Type B pancreatic cell (in vitro differentiated cells): ENCODE data around the gene OPRD1. TPM values are rescaled to one million over a fixed set of nuclear protein-coding genes. Genes with fewer than 3 reads are reported as not detected.

Experiments
- DNase-seq: peaks from one replicate; pipeline ENCODE4 v3.0.0; 2021; ENCODE audit warnings: mixed read lengths; ENCODE audit not compliant: unreplicated experiment; ENCODE audit errors: extremely low spot score
- H3K27ac Mint-ChIP-seq: 2 replicates; pipeline ENCODE4 v1.8.0; 2021; ENCODE audit warnings: mild to moderate bottlenecking, mixed read lengths
- H3K27me3 Mint-ChIP-seq: 2 replicates; pipeline ENCODE4 v1.8.0; 2021; ENCODE audit warnings: mixed read lengths
- H3K36me3 Mint-ChIP-seq: 2 replicates; pipeline ENCODE4 v1.8.0; 2021; ENCODE audit warnings: mixed read lengths
- H3K4me1 Mint-ChIP-seq: one replicate; pipeline ENCODE4 v1.8.0; 2021; ENCODE audit warnings: mixed read lengths; ENCODE audit not compliant: unreplicated experiment
- H3K4me3 Mint-ChIP-seq: 2 replicates; pipeline ENCODE4 v1.8.0; 2021; ENCODE audit warnings: mild to moderate bottlenecking, mixed read lengths
- H3K9me3 Mint-ChIP-seq: 2 replicates; pipeline ENCODE4 v1.8.0; 2021; ENCODE audit warnings: mixed read lengths
- total RNA-seq: library from RNA; stranded (reverse); gene quantifications from 2 replicates; pipeline ENCODE4 v1.2.1, GENCODE V29; 2021; ENCODE audit warnings: low replicate concordance
- TF ChIP-seq, protein P1 (sequence below): fragments of 200-600 bp; sonication (generic); conservative IDR thresholded peaks from 2 replicates; pipeline ENCODE4 v1.5.0; 2021; ENCODE audit warnings: antibody characterized with exemption, mild to moderate bottlenecking

OPRD1 gene
- total RNA-seq, 1 donor from 2014 or later, result 1.1 TPM

DNA sequence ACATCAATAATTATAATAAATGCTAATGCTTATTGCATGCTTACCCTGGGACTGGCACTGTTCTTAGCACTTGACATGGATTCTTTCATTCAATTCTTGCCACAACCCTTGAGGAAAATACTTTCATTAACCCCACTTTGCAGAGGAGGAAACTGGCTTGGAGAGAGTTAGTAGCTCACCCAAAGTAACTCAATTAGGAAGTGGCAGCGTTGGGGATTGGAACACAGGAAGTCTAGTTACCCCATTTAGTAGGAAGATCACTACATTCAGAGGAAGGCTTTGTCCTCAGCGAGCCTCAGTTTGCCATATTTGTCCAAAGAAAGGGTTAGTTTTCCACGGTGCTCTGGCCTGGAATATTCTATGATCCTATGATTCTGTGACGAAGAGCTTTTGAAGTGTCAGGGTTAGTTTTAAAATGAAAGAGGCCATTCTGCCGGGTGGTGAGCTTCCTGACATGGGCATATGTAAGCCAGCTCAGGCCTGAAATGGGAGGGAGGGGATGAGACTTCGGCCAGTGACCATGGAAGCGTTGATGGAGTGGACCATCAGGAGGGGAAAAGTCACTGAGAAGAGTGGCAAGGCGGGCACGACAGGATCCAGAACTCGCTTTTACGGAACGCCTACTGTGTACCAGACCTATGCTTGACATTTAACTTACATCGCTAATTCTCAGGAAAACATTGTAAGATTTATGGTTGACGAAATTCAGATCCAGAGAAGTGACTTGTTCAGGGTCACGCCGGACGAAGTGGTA, 74.2 kb downstream of the OPRD1 start:
- no peaks in the 10 kb centered on the region for H3K36me3 Mint-ChIP-seq
- TF ChIP-seq, protein P1, sequence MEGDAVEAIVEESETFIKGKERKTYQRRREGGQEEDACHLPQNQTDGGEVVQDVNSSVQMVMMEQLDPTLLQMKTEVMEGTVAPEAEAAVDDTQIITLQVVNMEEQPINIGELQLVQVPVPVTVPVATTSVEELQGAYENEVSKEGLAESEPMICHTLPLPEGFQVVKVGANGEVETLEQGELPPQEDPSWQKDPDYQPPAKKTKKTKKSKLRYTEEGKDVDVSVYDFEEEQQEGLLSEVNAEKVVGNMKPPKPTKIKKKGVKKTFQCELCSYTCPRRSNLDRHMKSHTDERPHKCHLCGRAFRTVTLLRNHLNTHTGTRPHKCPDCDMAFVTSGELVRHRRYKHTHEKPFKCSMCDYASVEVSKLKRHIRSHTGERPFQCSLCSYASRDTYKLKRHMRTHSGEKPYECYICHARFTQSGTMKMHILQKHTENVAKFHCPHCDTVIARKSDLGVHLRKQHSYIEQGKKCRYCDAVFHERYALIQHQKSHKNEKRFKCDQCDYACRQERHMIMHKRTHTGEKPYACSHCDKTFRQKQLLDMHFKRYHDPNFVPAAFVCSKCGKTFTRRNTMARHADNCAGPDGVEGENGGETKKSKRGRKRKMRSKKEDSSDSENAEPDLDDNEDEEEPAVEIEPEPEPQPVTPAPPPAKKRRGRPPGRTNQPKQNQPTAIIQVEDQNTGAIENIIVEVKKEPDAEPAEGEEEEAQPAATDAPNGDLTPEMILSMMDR, result no peak
- peak overlapping the region; percentile 89 for H3K4me3 Mint-ChIP-seq
- no peaks in the 10 kb centered on the region for H3K9me3 Mint-ChIP-seq
- H3K27me3 Mint-ChIP-seq, result peaks cover 17% of the 10 kb centered on the region
- peaks cover 30% of the 10 kb centered on the region for H3K4me1 Mint-ChIP-seq
- peak overlapping the region; percentile 86 for H3K27ac Mint-ChIP-seq
- DNase-seq, result no peak

DNA sequence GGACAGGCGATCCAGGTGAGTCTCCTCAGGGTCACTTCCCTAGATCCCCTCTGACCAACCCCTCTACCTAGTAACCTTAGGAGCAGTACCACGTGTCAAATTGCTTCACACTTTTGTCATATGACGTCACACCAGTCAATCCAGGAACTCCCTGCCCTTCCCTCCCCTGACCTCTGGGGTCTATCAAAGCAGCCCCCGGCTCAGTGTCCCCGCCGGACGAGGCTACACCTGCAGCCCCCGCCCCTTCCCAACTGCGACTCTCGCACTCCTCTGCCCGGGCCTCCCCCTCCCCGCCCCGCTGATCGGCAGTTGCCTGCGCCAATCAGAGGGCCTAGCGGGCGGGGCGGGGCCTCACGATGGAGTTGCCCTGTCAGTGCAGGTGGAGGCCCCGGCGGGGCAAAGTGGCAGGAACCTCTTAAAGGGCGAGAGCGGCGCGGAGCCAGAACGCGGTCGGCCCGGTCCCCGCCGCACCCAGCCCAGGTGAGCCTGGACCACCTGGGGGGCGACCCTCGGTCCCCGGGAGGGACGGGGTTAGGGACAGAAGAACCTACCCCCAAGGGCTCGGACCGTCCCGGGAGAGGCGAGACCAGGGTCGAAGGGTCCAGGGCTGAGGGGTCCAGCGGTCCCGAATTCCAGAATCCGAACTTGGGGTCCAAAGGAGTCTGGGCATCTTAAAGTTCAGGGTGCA, 74.9 kb downstream of the OPRD1 start:
- DNase-seq, result peak; percentile 87
- TF ChIP-seq, protein P1, result peak; percentile 48
- peaks cover 17% of the 10 kb centered on the region for H3K27me3 Mint-ChIP-seq
- peak overlapping the region; percentile 89 for H3K4me3 Mint-ChIP-seq
- no peaks in the 10 kb centered on the region for H3K9me3 Mint-ChIP-seq
- no peaks in the 10 kb centered on the region for H3K36me3 Mint-ChIP-seq
- H3K4me1 Mint-ChIP-seq, result peaks cover 28% of the 10 kb centered on the region
- peak overlapping the region; percentile 86 for H3K27ac Mint-ChIP-seq

DNA sequence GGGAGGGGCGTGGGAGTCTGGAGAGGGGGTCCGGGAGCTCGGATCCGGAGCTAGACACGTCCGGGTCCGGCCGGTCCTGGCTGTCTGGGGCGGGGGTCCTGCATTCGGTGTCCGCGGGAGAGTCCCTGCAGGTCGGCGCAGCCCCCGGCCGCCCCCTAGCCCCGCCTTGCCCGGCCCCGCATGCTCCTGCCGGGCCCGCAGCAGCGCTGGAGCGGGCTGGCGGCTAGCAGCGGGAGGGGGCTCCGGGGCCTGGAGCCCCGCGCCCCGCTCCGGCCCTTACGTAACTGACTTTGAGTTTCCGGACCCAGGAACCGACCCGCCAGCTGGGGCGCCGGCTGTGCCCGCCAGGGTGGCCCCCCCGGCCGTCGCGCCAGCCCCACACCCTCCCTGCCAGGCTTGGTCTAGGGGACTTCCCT, 75.5 kb downstream of the OPRD1 start:
- H3K27me3 Mint-ChIP-seq, result peaks cover 17% of the 10 kb centered on the region
- H3K27ac Mint-ChIP-seq, result peak overlapping the region; percentile 86
- H3K4me3 Mint-ChIP-seq, result peak overlapping the region; percentile 94
- H3K36me3 Mint-ChIP-seq, result no peaks in the 10 kb centered on the region
- TF ChIP-seq, protein P1, result no peak
- peaks cover 23% of the 10 kb centered on the region for H3K4me1 Mint-ChIP-seq
- no peaks in the 10 kb centered on the region for H3K9me3 Mint-ChIP-seq
- no peak for DNase-seq

DNA sequence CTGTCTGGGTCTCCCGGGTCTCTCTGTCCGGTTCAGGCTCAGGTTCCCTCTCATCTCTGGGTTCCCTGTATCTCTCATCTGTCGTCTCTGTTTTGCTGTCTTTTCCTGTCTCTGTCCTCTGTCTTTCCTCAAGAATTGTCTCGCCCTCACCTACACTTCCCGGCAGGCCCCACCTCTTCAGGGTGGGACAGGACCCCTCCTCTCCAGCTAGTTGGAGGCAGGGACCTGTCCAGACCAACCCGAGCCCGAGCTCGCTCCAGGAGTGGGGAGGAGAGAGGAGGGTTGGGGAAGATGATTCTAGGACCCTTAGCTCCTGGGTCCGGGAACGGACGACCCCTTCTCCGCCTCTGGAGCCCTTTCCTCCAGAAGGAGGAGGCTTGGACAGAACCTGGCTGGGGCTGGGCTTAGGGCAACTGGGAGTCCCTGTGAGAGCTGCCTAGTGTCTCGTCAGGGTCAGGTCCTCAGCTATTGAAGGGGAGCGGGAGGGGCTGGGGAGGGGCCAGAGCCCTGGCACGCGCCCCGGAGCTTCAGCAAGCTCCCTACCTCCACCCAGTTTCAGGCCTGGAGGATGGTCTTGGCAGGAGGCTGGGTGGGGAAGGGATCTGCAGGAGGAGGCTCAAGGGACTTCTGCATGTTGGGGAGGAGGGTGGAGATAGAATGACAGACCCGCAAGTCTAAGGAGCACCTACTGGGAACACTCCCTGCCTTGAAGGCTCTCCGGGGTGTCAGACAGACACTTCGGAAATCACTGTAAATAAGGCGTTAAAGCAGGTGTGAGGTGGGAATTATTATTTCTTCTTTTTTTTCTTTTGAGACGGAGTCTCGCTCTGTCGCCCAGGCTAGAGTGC, 76.1 kb downstream of the OPRD1 start:
- peaks cover 22% of the 10 kb centered on the region for H3K4me1 Mint-ChIP-seq

DNA sequence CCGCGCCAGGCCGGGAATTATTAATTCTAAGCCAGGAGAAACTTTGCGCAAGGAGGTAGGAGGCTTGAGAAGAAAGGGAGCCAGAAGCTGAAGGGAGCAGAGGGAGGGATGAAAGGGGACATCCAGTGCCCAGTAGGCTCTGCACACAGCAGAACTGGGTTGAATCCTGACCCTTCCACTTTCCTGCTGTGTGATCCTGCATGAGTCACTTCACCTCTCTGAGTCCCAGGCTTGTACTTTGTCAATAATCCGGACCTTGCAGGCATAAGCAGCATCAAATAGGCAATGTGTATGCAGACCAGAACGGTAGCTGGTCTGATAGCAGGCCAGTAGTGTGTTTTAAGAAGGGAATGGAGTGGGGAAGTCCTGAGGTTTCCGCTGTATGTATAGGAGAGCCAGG, 76.9 kb downstream of the OPRD1 start:
- Mint-ChIP-seq H3K27me3 (peaks cover 17% of the 10 kb centered on the region), H3K4me1 (peaks cover 21% of the 10 kb centered on the region), H3K9me3 (no peaks in the 10 kb centered on the region), H3K4me3 (peak overlapping the region; percentile 57), H3K36me3 (no peaks in the 10 kb centered on the region), H3K27ac (no peak overlapping the region)
- TF ChIP-seq, protein P1, result no peak
- no peak for DNase-seq

More for the DNA sequence above, 76.1 kb downstream of the OPRD1 start:
- Mint-ChIP-seq H3K9me3 (no peaks in the 10 kb centered on the region), H3K27ac (peak overlapping the region; percentile 86), H3K36me3 (no peaks in the 10 kb centered on the region), H3K27me3 (peaks cover 17% of the 10 kb centered on the region), H3K4me3 (peak overlapping the region; percentile 94)
- TF ChIP-seq, protein P1, result no peak
- DNase-seq, result no peak
